Measurements from ENCODE around the gene ADTRP. TPM values are rescaled to one million over a fixed set of nuclear protein-coding genes. Genes with fewer than 3 reads are reported as not detected.
A peak's percentile ranks its signal among the peaks of the same experiment; 100 is the strongest.

ADTRP gene, protein sequence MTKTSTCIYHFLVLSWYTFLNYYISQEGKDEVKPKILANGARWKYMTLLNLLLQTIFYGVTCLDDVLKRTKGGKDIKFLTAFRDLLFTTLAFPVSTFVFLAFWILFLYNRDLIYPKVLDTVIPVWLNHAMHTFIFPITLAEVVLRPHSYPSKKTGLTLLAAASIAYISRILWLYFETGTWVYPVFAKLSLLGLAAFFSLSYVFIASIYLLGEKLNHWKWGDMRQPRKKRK
- total RNA-seq: 7.0 TPM
- 7.7 TPM for polyA plus RNA-seq
- long read RNA-seq, donor 1, partial matches to known transcripts: 0 of 1 reads
- long read RNA-seq, donor 1, other reads (novel, unspliced or antisense): 0 of 1 reads
- long read RNA-seq, donor 2: 0 reads
- long read RNA-seq, donor 3, partial matches to known transcripts: 0 of 1 reads
- long read RNA-seq, donor 3, other reads (novel, unspliced or antisense): 0 of 1 reads
- long read RNA-seq, donor 4, partial matches to known transcripts: 0 of 2 reads
- long read RNA-seq, donor 4, other reads (novel, unspliced or antisense): 0 of 2 reads
- long read RNA-seq, donor 5, partial matches to known transcripts: 0 of 4 reads
- long read RNA-seq, donor 5, other reads (novel, unspliced or antisense): 0 of 4 reads
- long read RNA-seq, donor 6, partial matches to known transcripts: 0 of 1 reads
- long read RNA-seq, donor 6, other reads (novel, unspliced or antisense): 0 of 1 reads
- long read RNA-seq, donor 7, partial matches to known transcripts: 0 of 2 reads
- long read RNA-seq, donor 7, other reads (novel, unspliced or antisense): 0 of 2 reads
- long read RNA-seq, donor 8, partial matches to known transcripts: 0 of 2 reads
- long read RNA-seq, donor 8, other reads (novel, unspliced or antisense): 0 of 2 reads
- long read RNA-seq, donor 9, partial matches to known transcripts: 0 of 1 reads
- long read RNA-seq, donor 9, other reads (novel, unspliced or antisense): 0 of 1 reads
- long read RNA-seq, donor 10, partial matches to known transcripts: 0 of 1 reads
- long read RNA-seq, donor 10, other reads (novel, unspliced or antisense): 0 of 1 reads

DNA sequence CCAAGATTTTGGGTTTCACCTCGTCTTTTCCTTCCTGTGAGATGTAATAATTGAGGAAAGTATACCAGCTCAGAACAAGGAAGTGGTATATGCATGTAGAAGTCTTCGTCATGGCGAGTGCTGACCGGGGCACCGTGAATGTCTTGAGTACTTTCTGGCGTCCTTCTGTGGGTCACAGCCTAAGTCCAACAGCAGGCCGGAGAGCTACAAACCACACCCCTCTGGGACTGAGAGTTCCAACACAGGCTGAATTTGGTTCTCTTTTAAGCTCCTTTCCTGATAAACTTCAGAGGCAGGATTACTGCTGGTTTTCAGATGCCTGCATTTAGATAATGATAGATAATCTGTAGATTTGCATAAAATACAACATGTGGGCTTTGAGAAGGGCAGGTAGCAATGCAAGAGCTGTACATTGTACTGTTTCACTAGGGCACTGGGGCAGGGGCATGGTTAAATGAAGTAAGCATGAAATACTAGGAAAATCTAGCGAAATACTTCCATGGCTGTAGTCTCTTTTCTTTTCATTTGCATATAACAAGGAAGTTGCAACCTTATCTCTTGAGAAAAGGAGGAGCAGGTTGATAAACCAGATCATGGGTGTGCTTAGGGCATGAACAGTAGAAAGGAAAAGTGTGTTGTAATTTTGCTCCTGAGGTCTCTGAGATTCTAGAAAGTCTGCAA is at the start of gene ADTRP:
ADTRP (minus strand) TSS at position 156 of the 681 bp plus-strand sequence; CDS start at position 112, 44 bp downstream.
- Histone ChIP-seq H3K4me3 (ENCODE audit: low read length in 2 of 2) (no peak within 1 kb of the TSS), H3K9me3 (ENCODE audit: control insufficient read depth in 2 of 2, insufficient read depth in 1 of 2, low read length in 1 of 2) (peaks cover 0 to 3% of the 10 kb centered on the region in 2 donors), H3K27me3 (ENCODE audit: control insufficient read depth in 2 of 2, insufficient read depth in 1 of 2, low read length in 1 of 2) (no peaks in the 10 kb centered on the region), H3K27ac (ENCODE audit: low read depth in 1 of 2, low read length in 1 of 2) (no peak within 1 kb of the TSS), H3K4me1 (ENCODE audit: control insufficient read depth in 2 of 2, insufficient read depth in 2 of 2, low read length in 2 of 2) (peaks cover 0 to 3% of the 10 kb centered on the region in 2 donors), H3K36me3 (ENCODE audit: control insufficient read depth in 2 of 2, insufficient read depth in 2 of 2, low read length in 1 of 2) (no peaks in the 10 kb centered on the region)
- 94% methylated on average over 8 of the region's 8 CpGs for WGBS
- no peak for DNase-seq (ENCODE audit: low read depth in 6 of 9, low spot score in 9 of 9)

DNA sequence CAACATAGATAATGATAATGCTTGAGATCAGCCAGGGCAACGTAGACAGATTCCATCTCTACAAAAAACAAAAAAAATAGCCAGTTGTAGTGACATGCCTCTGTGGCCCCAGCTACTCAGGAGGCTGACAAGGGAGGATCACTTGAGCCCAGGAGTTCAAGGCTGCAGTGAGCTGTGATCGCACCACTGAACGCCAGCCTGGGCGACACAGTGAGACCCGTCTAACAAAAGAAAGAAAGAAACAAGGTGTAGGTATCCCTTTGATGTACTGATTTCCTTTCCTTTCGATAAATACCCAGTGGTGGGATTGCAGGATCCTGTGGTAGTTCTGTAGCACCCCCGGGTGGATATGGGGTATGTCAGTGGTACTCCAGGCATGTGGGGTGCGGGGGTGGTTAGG is 48.2 kb upstream of the ADTRP start:
- Histone ChIP-seq H3K4me3 (ENCODE audit: low read length in 2 of 2) (no peak overlapping the region), H3K36me3 (ENCODE audit: control insufficient read depth in 2 of 2, insufficient read depth in 2 of 2, low read length in 1 of 2) (no peaks in the 10 kb centered on the region)

DNA sequence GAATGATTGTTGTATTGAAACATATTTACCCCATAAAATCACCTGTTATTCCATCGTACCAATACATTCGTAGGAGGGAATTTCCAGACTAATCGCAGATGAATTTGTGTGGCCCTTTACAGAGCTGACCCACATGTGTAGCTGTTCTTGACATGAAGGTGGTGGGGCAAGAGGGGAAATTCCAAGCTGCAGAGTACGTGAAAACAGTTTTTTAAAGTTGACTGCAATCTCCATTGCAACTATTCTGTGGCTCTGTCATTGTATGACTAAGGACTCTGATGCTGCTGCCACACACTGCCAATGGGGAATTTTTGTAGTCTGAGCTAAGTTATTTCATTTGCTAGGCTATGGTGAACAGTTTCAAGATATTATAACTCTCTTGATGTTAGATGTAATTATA is 46.4 kb upstream of the ADTRP start:
- no peaks in the 10 kb centered on the region for H3K4me1 ChIP-seq (ENCODE audit: control insufficient read depth in 2 of 2, insufficient read depth in 2 of 2, low read length in 2 of 2)
- peak overlapping the region in 1 of 2 donors; percentile 20 for H3K27ac ChIP-seq (ENCODE audit: low read depth in 1 of 2, low read length in 1 of 2)
- no peaks in the 10 kb centered on the region for H3K36me3 ChIP-seq (ENCODE audit: control insufficient read depth in 2 of 2, insufficient read depth in 2 of 2, low read length in 1 of 2)
- 72% methylated on average over 4 of the region's 4 CpGs for WGBS
- DNase-seq (ENCODE audit: low read depth in 6 of 9, low spot score in 9 of 9): peak in 1 of 9 donors; percentile 33
- no peaks in the 10 kb centered on the region for H3K9me3 ChIP-seq (ENCODE audit: control insufficient read depth in 2 of 2, insufficient read depth in 1 of 2, low read length in 1 of 2)
- no peaks in the 10 kb centered on the region for H3K27me3 ChIP-seq (ENCODE audit: control insufficient read depth in 2 of 2, insufficient read depth in 1 of 2, low read length in 1 of 2)
- no peak overlapping the region for H3K4me3 ChIP-seq (ENCODE audit: low read length in 2 of 2)

More for the DNA sequence above, 48.2 kb upstream of the ADTRP start:
- no peak for DNase-seq (ENCODE audit: low read depth in 6 of 9, low spot score in 9 of 9)
- Histone ChIP-seq H3K27ac (ENCODE audit: low read depth in 1 of 2, low read length in 1 of 2) (no peak overlapping the region), H3K27me3 (ENCODE audit: control insufficient read depth in 2 of 2, insufficient read depth in 1 of 2, low read length in 1 of 2) (no peaks in the 10 kb centered on the region), H3K4me1 (ENCODE audit: control insufficient read depth in 2 of 2, insufficient read depth in 2 of 2, low read length in 2 of 2) (no peaks in the 10 kb centered on the region), H3K9me3 (ENCODE audit: control insufficient read depth in 2 of 2, insufficient read depth in 1 of 2, low read length in 1 of 2) (peaks cover 0 to 5% of the 10 kb centered on the region in 2 donors)
- 86% methylated on average over 8 of the region's 8 CpGs for WGBS

DNA sequence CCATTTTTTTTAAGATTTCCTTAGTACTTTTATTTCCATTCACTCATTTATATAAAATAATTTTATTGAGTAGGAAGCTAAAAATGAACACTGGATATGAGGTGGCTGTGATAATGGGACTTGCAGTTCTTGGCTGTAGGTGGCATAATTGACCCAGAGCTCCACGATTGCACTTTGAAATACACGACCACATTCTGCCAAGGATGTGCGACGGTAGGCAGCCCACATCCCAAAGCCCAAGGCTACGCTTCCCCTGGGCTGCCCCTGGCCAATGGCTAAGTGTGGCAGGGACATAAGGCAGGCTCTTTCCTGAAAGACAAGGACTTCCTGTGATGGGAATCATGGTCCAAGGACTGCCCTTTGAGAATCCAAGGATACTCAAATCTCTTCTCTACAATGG is 43.7 kb upstream of the ADTRP start:
- H3K27ac ChIP-seq (ENCODE audit: low read depth in 1 of 2, low read length in 1 of 2): no peak overlapping the region
- no peaks in the 10 kb centered on the region for H3K27me3 ChIP-seq (ENCODE audit: control insufficient read depth in 2 of 2, insufficient read depth in 1 of 2, low read length in 1 of 2)
- H3K4me3 ChIP-seq (ENCODE audit: low read length in 2 of 2): no peak overlapping the region
- 39% methylated on average over 5 of the region's 5 CpGs for WGBS
- no peaks in the 10 kb centered on the region for H3K36me3 ChIP-seq (ENCODE audit: control insufficient read depth in 2 of 2, insufficient read depth in 2 of 2, low read length in 1 of 2)
- no peak for DNase-seq (ENCODE audit: low read depth in 6 of 9, low spot score in 9 of 9)
- H3K9me3 ChIP-seq (ENCODE audit: control insufficient read depth in 2 of 2, insufficient read depth in 1 of 2, low read length in 1 of 2): no peaks in the 10 kb centered on the region
- no peaks in the 10 kb centered on the region for H3K4me1 ChIP-seq (ENCODE audit: control insufficient read depth in 2 of 2, insufficient read depth in 2 of 2, low read length in 2 of 2)

DNA sequence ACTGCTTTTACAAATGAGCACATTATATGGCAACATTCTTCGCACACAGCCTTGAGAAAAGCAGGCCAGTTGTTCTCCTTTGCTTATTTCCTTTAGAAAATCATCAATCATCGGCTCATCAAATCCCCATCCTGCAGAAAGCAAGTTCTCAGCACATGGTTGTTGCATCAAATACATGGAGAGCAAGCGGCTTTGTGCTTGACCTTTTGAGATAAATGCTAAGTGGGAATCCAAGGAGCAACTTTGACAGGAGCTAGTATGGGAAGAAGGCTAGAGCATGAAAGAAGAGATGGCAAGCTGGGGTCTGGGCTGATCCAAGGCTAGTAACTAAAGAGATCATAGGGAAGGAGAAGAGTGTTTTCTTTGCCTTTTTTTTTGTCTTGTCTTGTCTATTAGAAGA is 43.2 kb upstream of the ADTRP start:
- Histone ChIP-seq H3K36me3 (ENCODE audit: control insufficient read depth in 2 of 2, insufficient read depth in 2 of 2, low read length in 1 of 2) (no peaks in the 10 kb centered on the region), H3K4me1 (ENCODE audit: control insufficient read depth in 2 of 2, insufficient read depth in 2 of 2, low read length in 2 of 2) (no peaks in the 10 kb centered on the region), H3K27me3 (ENCODE audit: control insufficient read depth in 2 of 2, insufficient read depth in 1 of 2, low read length in 1 of 2) (no peaks in the 10 kb centered on the region), H3K27ac (ENCODE audit: low read depth in 1 of 2, low read length in 1 of 2) (no peak overlapping the region), H3K9me3 (ENCODE audit: control insufficient read depth in 2 of 2, insufficient read depth in 1 of 2, low read length in 1 of 2) (no peaks in the 10 kb centered on the region), H3K4me3 (ENCODE audit: low read length in 2 of 2) (no peak overlapping the region)
- 97% methylated on average over 3 of the region's 3 CpGs for WGBS
- DNase-seq (ENCODE audit: low read depth in 6 of 9, low spot score in 9 of 9): no peak

DNA sequence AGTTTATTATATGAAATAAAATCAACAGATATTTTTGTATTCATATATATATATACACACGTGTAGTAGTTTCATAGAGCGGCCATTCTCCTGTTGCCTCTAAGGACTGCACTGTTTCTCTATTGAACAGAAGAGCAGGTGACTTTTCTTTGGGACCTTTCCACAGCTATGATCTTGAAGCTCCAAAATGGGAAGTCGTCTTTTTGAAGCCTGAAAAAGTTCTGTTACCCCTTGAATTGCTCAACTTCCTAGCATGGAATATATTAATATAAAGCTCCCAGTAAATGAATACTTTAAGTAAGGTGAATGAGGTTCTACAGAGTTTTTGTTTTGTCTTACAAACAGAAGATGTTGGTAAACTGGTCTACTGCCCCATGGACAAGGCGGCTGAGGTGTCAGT is 42.2 kb upstream of the ADTRP start:
- no peaks in the 10 kb centered on the region for H3K36me3 ChIP-seq (ENCODE audit: control insufficient read depth in 2 of 2, insufficient read depth in 2 of 2, low read length in 1 of 2)
- H3K4me3 ChIP-seq (ENCODE audit: low read length in 2 of 2): no peak overlapping the region
- 96% methylated on average over 4 of the region's 4 CpGs for WGBS
- no peak overlapping the region for H3K27ac ChIP-seq (ENCODE audit: low read depth in 1 of 2, low read length in 1 of 2)
- DNase-seq (ENCODE audit: low read depth in 6 of 9, low spot score in 9 of 9): no peak
- H3K9me3 ChIP-seq (ENCODE audit: control insufficient read depth in 2 of 2, insufficient read depth in 1 of 2, low read length in 1 of 2): no peaks in the 10 kb centered on the region
- H3K4me1 ChIP-seq (ENCODE audit: control insufficient read depth in 2 of 2, insufficient read depth in 2 of 2, low read length in 2 of 2): no peaks in the 10 kb centered on the region
- no peaks in the 10 kb centered on the region for H3K27me3 ChIP-seq (ENCODE audit: control insufficient read depth in 2 of 2, insufficient read depth in 1 of 2, low read length in 1 of 2)

DNA sequence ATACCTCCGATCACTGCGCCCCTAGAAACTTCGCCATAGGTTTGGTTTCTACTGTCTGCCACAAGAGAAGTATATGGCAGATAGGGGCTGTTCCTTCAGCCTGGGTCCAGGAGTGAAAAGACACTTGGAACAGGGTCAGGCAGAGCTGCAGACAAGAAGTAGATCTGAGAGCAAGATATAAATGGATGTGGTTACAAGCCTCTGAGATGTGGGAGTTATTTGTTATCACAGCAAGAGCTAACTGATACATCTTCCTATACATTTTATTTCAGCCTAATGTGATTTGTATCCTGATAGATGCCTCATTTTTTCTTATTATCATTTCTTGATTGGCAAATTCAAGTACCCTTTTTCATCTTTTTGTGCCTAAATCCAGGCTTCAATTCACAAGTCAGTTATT is 40.9 kb upstream of the ADTRP start:
- DNase-seq (ENCODE audit: low read depth in 6 of 9, low spot score in 9 of 9): no peak
- Histone ChIP-seq H3K27me3 (ENCODE audit: control insufficient read depth in 2 of 2, insufficient read depth in 1 of 2, low read length in 1 of 2) (no peaks in the 10 kb centered on the region), H3K36me3 (ENCODE audit: control insufficient read depth in 2 of 2, insufficient read depth in 2 of 2, low read length in 1 of 2) (no peaks in the 10 kb centered on the region), H3K4me1 (ENCODE audit: control insufficient read depth in 2 of 2, insufficient read depth in 2 of 2, low read length in 2 of 2) (no peaks in the 10 kb centered on the region), H3K27ac (ENCODE audit: low read depth in 1 of 2, low read length in 1 of 2) (no peak overlapping the region), H3K9me3 (ENCODE audit: control insufficient read depth in 2 of 2, insufficient read depth in 1 of 2, low read length in 1 of 2) (no peaks in the 10 kb centered on the region), H3K4me3 (ENCODE audit: low read length in 2 of 2) (no peak overlapping the region)
- 99% methylated on average over 3 of the region's 3 CpGs for WGBS

DNA sequence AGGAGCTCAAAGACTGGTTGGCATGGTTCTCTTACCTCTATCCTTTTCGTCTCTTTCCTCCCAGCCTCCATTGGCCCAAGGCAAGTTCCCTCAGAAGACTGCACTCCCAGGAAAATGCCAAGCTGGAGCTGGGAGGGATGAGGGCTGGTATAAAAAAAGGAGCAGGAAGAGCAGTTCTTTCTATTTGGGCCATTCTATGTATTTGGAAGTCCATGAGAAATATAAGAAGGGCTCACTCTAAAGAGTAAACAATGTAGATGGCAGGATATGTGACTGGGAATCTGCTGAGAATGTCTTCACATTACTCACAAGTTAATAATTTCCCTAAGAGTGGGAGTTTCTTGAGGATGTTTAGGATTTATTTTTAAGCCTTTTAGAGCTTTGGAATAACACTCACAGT is 36.6 kb upstream of the ADTRP start:
- Histone ChIP-seq H3K27ac (ENCODE audit: low read depth in 1 of 2, low read length in 1 of 2) (peak overlapping the region; percentile 62 to 75), H3K4me3 (ENCODE audit: low read length in 2 of 2) (no peak overlapping the region), H3K9me3 (ENCODE audit: control insufficient read depth in 2 of 2, insufficient read depth in 1 of 2, low read length in 1 of 2) (no peaks in the 10 kb centered on the region), H3K4me1 (ENCODE audit: control insufficient read depth in 2 of 2, insufficient read depth in 2 of 2, low read length in 2 of 2) (no peaks in the 10 kb centered on the region), H3K27me3 (ENCODE audit: control insufficient read depth in 2 of 2, insufficient read depth in 1 of 2, low read length in 1 of 2) (no peaks in the 10 kb centered on the region), H3K36me3 (ENCODE audit: control insufficient read depth in 2 of 2, insufficient read depth in 2 of 2, low read length in 1 of 2) (no peaks in the 10 kb centered on the region)
- DNase-seq (ENCODE audit: low read depth in 6 of 9, low spot score in 9 of 9): no peak
- WGBS: 88% methylated on average over 1 of the region's 1 CpG
